NCI-H146 (cell line): ENCODE measurements around the gene PCDHGA11.
"Not testable (repeated sequence)": the region's sequence is repeated elsewhere in the genome, so short reads cannot be mapped to it uniquely, and the experiment has no call there.

Experiments
- DNase-seq: peaks from one replicate; lab custom pipeline; 2025; lab: John Stamatoyannopoulos, UW

PCDHGA11 gene

DNA sequence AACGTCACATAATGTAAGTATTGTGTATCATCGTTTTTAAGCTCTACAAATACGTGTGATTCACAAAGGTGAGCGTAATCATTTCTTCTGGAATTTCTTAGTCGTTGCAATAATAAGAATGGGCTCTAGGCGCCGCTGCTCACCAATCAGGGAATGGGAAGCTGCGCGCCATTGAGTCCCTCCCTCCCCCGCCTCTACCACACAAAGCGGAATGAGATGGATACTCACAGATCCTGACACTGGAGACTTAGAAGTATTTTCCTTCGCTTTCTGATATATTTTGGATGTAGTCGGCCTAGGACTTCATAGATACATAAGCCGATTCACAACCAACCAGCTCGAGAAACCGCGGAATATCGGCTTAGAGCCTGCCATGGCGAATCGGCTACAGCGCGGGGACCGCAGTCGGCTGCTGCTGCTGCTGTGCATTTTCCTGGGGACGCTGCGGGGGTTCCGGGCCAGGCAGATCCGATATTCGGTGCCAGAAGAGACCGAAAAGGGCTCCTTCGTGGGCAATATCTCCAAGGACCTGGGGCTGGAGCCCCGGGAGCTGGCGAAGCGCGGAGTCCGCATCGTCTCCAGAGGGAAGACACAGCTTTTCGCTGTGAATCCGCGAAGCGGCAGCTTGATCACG lies at the start of gene PCDHGA11:
Gene PCDHGA11, plus strand, starts transcription at position 197 of the 634 bp plus-strand sequence. Its CDS starts 177 bp downstream, at position 374.
- no peak for DNase-seq

DNA sequence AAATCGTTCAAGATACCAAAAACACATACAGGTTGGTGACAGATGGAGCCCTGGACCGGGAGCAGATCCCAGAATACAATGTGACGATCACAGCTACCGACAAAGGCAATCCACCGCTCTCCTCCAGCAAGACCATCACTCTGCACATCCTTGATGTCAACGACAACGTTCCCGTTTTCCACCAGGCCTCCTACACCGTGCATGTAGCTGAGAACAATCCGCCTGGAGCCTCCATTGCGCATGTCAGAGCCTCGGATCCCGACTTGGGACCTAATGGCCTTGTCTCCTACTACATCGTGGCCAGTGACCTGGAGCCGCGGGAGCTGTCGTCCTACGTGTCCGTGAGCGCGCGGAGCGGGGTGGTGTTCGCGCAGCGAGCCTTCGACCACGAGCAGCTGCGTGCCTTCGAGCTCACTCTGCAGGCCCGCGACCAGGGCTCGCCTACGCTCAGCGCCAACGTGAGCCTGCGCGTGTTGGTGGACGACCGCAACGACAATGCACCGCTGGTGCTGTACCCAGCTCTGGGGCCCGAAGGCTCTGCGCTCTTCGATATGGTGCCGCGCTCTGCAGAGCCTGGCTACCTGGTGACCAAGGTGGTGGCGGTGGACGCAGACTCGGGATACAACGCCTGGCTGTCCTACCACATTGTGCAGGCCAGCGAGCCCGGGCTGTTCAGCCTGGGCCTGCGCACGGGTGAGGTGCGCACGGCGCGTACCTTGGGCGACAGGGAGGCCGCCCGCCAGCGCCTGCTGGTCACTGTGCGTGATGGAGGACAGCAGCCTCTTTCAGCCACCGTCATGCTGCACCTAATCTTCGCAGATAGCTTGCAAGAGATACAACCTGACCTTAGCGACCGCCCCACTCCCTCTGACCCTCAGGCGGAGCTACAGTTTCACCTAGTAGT lies 49.0 kb upstream of the PCDHGA11 start:
- no peak for DNase-seq

DNA sequence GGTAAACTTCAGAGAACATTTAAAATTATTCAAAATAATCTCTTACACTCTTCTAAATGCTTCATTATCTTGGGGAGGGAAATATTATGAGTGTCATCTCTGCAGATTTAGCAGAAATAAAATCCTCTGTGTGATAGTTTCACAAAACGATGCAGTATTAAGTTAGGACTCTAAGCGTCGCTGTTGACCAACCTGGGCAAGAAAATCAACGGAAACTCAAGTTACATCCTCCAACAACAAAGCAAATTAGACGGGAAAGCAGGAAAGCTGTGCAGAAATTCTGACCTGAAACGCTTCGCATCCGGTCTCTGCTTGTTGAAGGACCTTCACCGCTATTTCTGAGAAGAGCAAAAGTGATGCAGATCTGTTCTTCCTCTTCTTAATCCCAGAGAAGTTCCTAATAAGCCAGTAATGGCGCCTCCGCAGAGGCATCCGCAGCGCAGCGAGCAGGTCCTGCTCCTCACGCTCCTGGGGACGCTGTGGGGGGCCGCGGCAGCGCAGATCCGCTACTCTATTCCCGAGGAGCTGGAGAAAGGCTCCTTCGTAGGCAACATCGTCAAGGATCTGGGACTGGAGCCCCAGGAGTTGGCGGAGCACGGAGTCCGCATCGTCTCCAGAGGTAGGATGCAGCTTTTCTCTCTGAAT lies 47.1 kb upstream of the PCDHGA11 start, which contains the start of gene PCDHGA6:
Gene PCDHGA6, plus strand, starts transcription at position 219 of the 645 bp plus-strand sequence. Its CDS starts 193 bp downstream, at position 412.
- no peak for DNase-seq

DNA sequence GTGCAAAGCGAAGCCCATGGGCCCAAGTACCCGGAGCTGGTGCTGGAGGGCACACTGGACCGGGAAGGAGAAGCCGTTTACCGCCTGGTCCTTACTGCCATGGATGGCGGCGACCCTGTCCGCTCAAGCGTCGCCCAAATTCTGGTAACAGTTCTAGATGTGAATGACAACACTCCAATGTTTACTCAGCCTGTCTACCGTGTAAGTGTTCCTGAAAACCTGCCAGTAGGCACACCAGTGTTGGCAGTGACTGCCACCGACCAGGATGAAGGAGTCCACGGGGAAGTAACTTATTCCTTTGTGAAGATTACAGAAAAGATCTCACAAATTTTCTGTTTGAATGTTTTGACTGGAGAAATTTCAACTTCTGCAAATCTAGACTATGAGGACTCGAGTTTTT lies 46.2 kb upstream of the PCDHGA11 start:
- no peak for DNase-seq

DNA sequence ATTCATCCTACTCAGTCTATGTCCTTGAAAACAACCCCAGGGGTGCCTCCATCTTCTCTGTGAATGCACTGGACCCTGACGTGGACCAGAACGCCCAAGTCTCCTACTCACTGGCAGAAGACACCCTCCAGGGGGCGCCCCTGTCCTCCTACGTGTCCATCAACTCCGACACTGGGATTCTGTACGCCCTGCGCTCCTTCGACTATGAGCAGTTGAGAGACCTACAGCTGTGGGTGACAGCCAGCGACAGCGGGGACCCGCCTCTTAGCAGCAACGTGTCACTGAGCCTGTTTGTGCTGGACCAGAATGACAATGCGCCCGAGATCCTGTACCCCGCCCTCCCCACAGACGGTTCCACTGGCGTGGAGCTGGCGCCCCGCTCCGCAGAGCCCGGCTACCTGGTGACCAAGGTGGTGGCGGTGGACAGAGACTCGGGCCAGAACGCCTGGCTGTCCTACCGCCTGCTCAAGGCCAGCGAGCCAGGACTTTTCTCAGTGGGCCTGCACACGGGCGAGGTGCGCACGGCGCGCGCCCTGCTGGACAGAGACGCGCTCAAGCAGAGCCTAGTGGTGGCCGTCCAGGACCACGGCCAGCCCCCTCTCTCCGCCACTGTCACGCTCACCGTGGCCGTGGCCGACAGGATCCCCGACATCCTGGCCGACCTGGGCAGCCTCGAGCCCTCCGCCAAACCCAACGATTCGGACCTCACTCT lies 45.3 kb upstream of the PCDHGA11 start:
- not testable (repeated sequence) for DNase-seq

DNA sequence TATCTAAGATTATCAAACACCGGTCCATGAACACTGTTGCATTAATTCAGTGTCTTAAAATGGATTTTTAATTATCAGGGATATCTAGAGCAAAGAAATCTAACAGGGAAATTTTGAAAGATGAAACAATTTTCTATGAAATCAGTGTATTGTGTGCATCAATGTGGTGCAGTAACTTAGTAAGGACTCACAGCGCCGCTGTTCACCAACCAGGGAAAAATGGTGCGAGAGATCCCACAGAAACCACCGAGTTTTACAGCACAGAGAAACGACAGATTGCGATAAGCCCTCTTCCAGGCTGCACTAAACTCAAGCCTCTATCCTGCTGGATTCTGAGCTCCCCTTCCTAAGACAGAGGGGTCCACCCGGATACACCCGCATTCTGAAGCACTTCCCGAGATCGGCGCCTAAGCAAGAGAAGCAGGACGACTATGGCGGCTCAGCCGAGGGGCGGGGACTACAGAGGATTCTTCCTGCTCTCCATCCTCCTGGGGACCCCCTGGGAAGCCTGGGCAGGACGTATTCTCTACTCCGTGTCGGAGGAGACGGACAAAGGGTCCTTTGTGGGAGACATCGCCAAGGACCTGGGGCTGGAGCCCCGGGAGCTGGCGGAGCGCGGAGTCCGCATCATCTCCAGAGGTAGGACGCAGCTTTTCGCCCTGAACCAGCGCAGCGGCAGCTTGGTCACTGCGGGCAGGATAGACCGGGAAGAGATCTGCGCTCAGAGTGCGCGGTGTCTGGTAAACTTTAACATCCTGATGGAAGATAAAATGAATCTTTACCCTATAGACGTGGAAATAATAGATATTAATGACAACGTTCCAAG lies 38.2 kb upstream of the PCDHGA11 start, which contains the start of gene PCDHGA7:
Gene PCDHGA7, plus strand, starts transcription at position 274 of the 826 bp plus-strand sequence. Its CDS starts 158 bp downstream, at position 432.
- no peak for DNase-seq

- no peak for DNase-seq
These were observed 37.5 kb upstream of the PCDHGA11 start for GRCh38 chr5:141383345-141383744.

DNA sequence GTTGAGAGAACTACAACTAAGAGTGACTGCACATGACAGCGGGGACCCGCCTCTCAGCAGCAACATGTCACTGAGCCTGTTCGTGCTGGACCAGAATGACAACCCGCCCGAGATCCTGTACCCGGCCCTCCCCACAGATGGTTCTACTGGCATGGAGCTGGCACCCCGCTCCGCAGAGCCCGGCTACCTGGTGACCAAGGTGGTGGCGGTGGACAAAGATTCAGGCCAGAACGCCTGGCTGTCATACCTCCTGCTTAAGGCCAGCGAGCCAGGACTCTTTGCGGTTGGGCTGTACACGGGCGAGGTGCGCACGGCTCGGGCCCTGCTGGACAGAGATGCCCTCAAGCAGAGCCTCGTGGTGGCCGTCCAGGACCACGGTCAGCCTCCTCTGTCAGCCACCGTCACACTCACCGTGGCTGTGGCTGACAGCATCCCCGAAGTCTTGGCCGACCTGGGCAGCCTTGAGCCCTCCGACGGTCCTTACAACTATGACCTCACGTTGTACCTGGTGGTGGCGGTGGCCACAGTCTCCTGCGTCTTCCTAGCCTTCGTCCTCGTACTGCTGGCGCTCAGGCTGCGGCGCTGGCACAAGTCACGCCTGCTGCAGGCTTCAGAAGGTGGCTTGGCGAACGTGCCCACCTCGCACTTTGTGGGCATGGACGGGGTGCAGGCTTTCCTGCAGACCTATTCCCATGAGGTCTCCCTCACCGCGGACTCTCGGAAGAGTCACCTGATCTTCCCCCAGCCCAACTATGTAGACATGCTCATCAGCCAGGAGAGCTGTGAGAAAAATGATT lies 36.2 kb upstream of the PCDHGA11 start:
- no peak for DNase-seq

DNA sequence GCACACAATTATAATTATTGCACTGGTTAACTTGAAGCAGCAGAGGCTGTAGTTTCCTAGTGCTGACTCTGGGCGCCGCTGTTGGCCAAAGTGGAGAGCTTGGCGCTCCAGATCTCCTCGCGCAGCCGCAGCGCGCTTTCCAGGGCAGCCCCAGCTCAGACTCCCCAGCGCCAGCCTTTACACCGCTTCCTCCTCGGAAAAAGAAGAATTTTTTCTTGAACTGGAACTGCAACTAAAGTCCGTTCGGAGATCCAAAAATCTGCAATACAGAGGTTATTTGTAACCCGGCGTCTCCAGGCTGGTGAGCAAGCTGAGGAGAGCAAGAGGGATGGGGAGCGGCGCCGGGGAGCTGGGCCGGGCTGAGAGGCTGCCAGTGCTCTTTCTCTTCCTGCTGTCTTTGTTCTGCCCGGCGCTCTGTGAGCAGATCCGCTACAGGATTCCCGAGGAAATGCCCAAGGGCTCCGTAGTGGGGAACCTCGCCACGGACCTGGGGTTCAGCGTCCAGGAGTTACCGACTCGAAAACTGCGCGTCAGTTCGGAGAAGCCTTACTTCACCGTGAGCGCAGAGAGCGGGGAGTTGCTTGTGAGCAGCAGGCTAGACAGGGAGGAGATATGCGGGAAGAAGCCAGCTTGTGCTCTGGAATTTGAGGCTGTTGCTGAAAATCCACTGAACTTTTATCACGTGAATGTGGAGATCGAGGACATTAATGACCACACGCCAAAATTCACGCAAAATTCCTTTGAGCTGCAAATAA lies 33.1 kb upstream of the PCDHGA11 start, which contains the start of gene PCDHGB4:
Gene PCDHGB4, plus strand, starts transcription at position 142 of the 755 bp plus-strand sequence. Its CDS starts 187 bp downstream, at position 329.
- not testable (repeated sequence) for DNase-seq

DNA sequence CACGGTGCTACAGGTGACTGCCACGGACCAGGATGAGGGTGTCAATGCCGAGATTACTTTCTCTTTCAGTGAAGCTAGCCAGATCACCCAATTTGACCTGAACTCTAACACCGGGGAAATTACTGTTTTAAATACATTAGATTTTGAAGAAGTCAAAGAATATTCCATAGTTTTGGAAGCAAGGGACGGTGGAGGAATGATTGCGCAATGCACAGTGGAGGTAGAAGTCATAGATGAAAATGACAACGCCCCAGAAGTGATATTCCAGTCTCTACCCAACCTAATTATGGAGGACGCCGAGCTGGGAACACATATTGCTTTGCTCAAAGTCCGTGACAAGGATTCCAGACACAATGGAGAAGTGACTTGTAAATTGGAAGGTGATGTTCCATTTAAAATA lies 32.2 kb upstream of the PCDHGA11 start:
- DNase-seq, result no peak

GRCh38 chr5:141389153-141390042 lies 31.5 kb upstream of the PCDHGA11 start:
- DNase-seq, result no peak

GRCh38 chr5:141392429-141393198 lies 28.2 kb upstream of the PCDHGA11 start, which contains the start of gene PCDHGA8:
PCDHGA8 (plus strand) TSS chr5:141392633; CDS start chr5:141392814, 181 bp downstream.
- no peak for DNase-seq

- DNase-seq, result no peak
These were observed 27.6 kb upstream of the PCDHGA11 start for GRCh38 chr5:141393267-141393666.

GRCh38 chr5:141394401-141395187 lies 26.3 kb upstream of the PCDHGA11 start:
- not testable (repeated sequence) for DNase-seq

DNA sequence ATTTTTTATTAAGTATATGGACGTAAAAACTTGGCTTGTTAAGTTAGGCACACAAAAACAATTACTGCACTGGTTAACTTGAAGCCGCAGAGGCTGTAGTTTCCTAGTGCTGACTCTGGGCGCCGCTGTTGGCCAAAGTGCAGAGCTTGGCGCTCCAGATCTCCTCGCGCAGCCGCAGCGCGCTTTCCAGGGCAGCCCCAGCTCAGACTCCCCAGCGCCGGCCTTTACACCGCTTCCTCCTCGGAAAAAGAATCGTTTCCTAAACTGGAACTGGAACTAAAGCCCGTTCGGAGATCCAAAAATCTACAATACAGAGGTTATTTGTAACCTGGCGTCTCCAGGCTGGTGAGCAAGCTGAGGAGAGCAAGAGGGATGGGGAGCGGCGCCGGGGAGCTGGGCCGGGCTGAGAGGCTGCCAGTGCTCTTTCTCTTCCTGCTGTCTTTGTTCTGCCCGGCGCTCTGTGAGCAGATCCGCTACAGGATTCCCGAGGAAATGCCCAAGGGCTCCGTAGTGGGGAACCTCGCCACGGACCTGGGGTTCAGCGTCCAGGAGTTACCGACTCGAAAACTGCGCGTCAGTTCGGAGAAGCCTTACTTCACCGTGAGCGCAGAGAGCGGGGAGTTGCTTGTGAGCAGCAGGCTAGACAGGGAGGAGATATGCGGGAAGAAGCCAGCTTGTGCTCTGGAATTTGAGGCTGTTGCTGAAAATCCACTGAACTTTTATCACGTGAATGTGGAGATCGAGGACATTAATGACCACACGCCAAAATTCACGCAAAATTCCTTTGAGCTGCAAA lies 22.9 kb upstream of the PCDHGA11 start, which contains the start of gene PCDHGB5:
Gene PCDHGB5, plus strand, starts transcription at position 192 of the 796 bp plus-strand sequence. Its CDS starts 181 bp downstream, at position 373.
- DNase-seq, result not testable (repeated sequence)
